Stimulated activated naive CD4-positive, alpha-beta T cell (primary cell): ENCODE measurements around the gene NRAP.

Source experiments
- DNase-seq, 6 experiments: peaks; one replicate each; lab custom pipeline; 2025; lab: John Stamatoyannopoulos, UW

NRAP gene

DNA sequence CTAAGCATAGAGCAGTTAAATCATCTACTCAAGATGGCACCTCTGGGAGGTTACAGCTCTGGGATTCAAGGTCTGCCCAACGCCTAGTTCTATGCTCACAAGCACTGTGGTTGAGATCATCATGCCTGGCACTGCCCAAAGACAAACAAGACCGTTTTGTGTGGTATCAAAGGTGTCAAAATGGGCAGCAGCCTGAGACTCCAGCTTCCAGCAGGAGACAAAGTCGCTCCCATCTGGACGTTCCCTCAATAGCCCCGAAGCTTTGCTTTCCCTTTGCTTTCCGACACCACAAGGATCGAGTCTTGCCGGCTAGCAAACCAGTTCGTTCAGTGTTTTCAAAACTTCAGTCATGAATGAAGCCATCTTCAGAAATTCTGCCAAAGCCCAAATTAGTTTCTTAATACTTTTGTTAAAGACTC is 105.9 kb downstream of the NRAP start:
- DNase-seq: no peak

DNA sequence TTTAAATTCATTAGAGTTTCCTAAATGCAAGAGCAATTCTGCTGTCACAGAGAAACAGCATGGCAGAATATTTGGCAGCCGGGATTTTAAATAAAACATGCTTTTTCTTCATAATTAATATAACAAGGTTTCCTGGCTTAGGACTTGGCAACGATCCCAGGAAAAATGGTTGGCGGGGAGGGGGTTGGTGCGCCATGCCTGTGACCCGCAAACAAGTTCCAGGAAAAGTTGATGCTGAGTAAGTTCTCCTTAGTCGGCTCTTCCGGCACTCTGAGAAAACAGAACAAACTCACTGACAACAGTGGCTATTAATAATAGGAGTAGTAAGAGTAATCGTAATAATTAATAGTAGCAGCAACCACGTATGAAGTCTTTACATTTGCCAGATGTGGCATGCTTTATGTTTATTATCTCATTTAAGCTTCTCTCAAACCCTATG is 106.4 kb downstream of the NRAP start:
- no peak for DNase-seq

DNA sequence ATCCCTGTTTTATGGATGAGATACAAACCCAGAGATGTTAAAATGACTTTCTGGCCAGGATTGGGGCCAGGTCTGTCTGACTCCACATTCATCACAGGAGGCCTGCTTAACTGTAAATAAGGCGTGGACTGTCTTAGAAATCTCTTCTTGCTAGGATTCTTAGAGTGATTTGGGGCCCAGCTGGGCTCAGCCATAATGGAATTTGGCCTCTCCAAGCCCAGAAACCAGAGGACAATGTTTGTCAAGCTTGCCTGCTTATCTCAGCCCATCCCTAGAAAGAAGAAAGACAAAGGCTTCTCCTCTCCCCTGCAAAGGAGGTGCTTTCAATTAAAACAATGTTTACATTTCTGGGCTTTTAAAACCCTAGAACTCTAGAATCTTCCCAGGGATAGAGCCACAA is 108.1 kb downstream of the NRAP start:
- DNase-seq: no peak

DNA sequence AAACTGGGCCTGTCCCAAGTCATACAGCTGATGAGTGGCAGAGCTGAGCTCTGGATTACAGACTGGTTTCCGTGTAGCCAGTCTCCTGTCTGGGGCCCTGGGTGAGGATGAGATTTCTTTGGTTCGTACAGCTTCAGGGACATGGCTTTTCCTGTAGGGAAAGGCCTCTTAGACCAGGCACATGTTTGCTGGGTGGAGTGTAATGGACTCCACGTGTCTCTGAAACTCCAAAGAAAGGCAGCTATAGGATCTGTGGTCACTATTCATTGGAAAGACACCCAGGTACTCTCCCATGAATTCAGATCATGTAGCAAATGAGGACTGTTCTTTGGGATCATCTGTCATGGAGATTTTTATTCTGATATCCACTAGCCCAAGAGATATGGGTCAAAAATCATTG is 108.6 kb downstream of the NRAP start:
- no peak for DNase-seq

DNA sequence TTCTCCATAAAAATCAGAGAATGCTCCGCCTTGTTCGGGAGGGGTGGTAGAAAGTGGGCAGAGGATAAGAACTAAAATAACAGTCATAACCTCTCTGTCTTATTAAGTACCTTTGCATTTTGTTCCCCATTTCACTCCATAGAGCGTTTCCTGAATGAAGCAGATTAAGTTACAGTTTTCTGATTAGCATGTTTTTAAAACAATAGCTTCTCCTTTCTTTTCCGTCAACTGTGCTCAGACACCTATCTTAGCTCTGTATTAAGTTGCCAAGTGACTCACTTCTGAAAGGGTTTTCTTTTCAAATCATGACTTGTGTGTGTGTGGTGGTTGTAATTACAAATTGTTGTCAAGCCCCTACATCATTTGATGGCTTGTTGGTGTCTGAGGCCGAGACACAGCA is 109.6 kb downstream of the NRAP start:
- no peak for DNase-seq

DNA sequence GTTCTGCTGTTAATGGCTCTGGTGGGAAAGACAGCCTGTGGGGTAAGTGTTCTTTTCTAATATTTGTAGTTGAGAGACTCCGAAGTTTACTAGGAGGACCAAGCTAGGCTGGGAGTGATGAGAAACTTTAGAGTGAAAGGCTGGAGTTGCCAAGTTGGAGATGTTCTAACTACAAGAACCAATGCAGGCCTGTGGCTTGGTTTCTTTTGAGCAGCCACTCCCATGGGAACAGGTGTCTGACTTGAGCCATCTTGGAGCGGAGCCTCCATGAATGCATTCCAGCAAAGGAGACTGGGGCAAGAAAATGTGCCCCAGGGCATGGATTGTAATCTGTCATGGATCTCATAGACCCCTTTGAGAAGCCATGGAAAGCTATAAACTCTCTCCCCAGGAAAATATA is 110.7 kb downstream of the NRAP start:
- no peak for DNase-seq

DNA sequence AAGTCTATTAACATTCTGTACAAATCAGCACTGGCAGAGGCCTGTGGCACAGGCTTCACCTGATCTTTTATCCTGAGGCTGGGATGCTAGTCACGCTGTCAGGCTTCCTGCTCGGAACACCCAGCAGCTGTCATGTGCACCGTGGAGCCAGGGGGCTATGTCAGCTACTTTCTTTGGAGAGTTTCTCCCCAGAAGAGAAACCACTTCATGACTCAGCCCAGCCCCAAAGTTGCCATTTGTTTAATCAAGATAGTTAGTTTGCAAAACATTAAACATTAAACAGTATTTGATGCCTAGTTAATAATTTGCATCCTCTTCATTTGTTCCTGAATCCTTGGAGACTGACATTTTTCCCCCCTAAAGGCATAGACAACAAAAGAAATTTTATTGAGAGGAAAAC is 111.1 kb downstream of the NRAP start, which contains the start of gene HABP2:
Gene HABP2 (plus strand): TSS at position 353 of the 400 bp plus-strand sequence. CDS start 69 bp downstream, outside the sequence.
- no peak for DNase-seq

DNA sequence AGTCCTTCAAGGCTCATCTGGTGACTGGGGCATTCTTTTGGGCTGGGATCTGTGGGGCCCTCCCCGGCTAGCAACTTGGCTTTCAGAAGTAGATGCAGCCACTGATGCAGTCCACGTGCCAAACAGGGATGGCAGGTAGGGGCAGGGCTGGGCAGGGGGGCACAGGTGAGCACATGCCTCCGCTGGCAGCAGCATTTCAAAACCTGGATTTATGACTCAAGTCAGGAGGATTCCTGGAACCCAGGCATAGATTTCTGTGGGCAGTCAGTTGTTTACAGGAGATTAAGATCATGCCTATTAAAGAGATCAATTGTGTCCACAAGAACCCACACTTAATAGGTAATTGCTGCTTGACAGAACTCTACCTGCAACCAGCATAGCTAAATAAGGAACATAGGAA is 111.8 kb downstream of the NRAP start:
- no peak for DNase-seq

DNA sequence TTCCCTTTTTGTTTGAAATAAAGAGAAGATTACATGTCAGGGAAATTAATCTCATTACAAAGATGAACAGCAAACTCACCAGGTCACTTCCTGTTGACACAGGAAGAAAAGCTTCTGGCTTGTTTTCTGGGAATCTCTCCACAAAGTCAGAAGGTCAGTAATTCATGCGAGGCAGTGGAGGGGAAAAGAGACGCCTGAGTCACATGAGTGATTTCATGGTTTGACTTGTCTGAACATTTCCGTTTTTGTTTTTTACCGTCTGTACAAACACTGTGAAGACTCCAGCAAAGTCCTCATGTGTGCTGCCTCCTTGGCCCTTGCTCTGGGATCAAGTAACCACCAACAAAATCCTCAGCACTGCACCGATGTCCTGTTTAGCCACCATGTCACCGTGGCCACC is 113.5 kb downstream of the NRAP start:
- no peak for DNase-seq

DNA sequence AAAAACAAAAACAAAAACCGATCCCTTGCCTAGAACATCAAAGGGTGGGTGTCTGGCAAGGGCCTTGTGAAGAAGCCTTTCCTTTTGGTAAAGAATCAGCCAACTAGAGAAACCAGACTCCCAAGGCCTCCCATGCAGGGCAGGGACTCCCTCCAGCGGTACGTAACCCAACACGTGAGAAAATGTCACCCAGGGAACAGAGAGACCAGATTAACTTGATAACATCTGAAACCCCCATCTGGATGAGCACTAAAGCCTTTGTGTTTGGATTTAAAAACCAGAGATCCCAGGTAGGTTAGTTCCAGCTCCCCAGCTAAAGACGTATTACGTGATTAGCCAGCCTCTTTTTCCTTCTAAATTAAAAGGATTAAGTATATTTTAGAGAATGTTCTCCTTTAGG is 114.0 kb downstream of the NRAP start:
- no peak for DNase-seq

DNA sequence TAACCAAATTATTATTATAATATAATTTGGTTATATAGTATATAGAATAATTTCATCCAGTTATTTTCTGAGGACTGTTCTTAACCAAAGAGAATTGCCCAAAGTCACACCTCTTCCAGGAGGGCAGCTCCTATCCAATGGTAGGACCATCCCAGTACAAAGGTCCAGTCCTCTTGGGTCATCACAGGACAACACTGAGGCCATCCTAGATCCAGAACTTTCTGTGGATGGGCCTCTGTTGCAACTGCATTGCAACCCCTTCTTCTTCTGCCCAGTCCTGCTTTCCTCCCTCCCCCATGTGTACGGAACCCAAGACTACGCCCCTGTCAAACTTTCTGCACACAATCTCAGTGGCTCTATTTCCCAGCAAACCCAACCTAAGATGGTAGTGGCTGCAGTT is 116.4 kb downstream of the NRAP start:
- DNase-seq: no peak

DNA sequence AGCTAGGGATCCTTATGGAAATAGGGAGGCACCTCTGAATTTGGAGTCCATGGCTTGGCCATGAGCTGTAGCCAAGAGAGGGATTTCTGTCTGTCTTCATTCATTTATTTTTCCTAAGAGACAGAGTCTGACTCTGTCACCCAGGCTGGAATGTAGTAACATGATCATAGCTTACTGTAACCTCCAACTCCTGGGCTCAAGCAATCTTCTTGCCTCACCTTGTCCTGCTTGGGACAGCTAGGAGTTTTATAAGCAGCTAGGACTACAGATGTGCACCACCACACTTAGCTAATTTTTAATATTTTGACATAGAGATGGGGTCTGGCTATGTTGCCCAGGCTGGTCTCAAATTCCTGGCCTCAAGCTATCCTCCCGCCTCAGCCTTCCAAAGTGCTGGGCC is 119.4 kb downstream of the NRAP start:
- no peak for DNase-seq

DNA sequence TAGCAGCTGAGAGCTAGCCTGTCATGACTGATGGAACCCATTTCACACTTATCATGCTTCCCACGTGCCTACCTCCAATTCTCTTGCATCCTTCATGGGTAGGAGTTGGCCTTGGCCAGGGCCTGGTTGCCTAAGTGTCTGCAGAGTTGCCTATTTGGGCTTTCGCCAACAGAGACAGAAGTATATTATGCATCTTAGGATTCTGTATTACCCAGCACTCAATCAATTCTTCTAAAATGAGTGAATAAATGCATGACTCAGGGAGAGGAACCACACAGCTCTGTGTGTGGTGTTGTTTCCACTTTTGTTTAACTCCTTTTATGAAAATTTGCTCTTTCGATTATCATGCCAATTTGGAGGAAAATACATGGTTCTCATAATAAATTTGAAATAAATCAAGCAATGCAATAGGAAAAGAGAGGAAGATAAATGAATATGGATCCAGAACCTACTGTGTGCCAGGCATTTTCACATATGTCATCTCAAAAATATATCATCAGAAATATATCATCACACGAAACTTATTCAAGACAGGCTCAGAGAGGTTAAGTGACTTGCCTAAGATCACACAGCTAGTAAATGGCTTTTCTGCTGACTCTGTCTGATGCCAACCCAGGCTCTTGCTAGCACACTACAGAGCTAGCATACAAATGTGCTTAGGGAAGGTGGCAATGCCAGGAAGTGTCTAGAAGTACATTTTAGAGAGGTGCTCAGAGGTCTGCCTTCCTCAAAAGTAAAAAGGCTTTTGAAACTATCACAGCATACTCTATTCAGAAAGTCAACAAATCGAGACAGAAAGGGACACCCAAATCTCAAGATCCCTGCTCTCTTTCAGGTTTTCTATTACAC is 120.5 kb downstream of the NRAP start:
- DNase-seq: no peak

DNA sequence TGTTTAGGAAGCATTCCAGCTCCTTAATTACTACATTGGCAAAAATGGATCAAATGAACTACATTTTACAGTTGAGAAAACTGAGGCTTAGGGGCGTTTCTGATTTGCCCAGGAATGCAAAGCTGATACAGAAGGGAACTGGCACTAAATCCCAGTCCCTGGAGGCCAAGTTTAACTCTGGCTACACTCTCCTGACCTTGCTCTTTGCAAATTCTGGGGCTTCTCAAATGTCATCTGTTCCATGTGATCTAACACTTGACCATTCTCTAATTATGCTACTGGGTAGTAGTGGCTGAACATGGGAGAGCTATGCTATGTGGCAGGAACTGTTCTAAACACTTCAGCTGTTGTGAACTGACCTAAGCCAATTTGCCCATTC is 122.3 kb downstream of the NRAP start:
- no peak for DNase-seq

DNA sequence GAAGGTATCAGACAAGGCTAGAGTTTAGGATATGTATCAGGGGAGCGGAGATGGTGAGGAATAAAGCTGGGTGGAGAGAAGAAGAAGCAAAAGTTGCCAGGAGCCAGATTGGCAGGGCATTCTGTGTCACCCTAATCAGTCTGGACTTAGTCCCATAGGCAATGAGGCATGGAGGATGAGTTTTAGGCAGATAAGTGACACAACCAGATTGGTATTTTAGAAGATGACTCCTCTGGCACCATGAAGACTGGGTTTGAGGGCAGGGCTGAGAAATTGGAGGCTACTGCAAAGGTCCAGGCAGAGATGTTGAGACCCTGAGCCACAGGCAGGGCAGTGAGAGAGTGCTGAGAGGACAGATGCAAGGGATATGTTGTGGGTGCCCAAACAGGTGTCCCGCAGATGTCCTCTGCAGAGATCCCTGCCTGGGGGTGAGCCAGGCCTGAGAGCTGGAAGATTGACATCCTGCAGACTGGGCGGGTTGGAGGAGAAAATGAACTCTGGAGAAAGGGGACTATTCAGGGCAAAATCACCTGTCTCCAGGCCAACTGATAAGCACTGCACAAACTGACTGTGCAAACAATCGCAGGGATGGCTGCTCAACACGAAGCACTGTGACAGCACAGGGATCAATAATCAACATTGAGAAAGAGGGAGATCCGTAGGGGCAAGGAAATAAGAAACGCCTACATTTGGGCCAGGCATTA is 122.8 kb downstream of the NRAP start:
- DNase-seq: no peak

DNA sequence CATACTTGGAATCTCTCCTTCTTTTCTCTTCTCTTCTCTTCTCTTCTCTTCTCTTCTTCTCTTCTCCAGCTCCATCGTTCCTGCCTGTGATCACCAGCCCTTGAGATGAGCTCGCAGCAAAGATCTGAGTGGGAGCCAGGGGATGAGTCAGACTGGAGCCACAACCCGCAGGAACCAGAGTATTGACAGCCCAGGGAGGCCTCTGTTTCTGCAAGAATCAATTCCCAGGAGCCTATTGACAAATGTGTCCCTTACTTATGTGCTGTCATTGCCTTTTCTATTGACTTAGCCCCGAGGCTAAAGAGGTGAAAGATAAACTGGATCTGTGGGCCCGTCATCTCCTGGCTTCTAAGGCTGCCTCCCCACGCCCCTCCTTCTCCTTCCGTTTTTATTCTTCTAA is 124.1 kb downstream of the NRAP start:
- no peak for DNase-seq
